ENCODE results near the gene CSPG4.
"Not testable (repeated sequence)": the region's sequence is repeated elsewhere in the genome, so short reads cannot be mapped to it uniquely, and the experiment has no call there.

CSPG4 gene

DNA sequence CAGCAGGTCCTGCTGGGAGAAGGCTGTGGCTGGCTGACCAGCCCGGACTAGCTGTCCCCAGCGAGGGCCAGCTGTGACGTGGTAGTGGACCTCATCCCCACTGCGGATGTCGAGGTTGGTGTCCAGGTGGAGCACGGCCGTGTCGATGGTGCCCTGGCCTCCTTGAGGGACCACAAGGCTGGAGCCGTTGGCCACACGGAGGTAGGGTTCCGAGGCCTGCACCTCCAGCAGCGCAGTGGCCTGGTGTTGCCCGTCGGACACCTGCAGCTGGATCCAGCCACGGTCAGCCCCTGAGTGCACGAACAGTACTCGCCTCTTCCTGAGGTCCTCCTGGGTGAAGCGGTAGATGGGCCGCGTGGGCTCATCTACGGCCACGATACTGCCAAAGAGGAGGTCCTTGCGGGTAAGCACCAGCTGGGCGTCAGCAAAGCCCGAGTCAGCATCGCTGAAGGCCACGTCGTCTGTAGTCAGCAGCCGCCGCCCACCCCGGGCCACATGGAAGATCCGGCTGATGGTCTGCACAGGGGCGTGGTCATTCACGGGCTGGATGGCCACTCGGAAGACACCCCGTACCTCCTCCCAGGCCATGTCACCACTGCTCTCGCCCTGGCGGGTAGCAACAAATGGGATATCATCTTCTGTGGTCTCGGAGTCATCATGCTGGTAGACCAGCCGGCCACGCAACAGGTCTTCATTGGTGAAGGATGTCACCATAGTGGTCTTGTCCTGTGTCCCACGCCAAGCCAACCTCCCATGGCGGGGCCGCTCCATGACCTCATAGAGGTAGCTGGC is 25.0 kb downstream of the CSPG4 start:
- no peak for DNase-seq (ENCODE audit: low spot score)

- DNase-seq (ENCODE audit: low spot score): peak; percentile 54
These were observed 26.4 kb downstream of the CSPG4 start for GRCh38 chr15:75686212-75686642.

- DNase-seq (ENCODE audit: low spot score): no peak
These were observed 27.5 kb downstream of the CSPG4 start for GRCh38 chr15:75685195-75685594.

- no peak for DNase-seq (ENCODE audit: low spot score)
These were observed 28.0 kb downstream of the CSPG4 start for GRCh38 chr15:75684648-75685047.

DNA sequence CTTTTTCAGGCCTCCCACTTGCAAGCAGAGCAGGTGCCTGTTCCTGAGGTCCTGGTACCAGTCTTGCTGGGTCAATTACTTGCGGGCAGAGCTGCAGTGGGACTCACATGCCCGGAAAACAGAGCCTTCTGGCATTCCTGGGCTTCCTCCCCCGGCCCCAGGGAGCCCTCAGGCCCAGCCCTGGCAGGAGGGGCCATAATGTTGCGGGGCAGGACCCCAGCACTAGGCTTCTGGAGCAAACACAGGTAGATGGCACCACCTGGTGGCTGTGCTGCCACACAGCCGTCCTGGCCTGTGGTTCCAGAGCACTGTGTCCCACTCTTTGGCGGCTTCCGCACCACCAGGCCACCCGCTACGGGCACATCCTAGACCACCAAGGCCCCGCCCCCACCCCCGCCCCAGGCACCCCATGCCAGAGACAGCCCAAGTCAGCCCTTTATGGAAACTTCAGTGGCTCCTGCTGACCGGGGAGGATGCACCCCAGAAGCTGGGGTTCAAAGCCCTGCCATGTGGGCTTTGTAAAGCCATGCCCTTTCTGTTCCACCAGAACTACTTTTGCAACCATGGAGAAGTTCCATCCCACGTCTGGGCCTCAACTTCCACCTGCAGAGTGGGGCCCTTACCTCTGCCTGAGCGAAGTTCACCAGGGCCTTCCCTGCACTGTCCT is 28.9 kb downstream of the CSPG4 start:
- DNase-seq (ENCODE audit: low spot score): peak; percentile 54

- DNase-seq (ENCODE audit: low spot score): no peak
These were observed 30.2 kb downstream of the CSPG4 start for GRCh38 chr15:75682181-75683135.

DNA sequence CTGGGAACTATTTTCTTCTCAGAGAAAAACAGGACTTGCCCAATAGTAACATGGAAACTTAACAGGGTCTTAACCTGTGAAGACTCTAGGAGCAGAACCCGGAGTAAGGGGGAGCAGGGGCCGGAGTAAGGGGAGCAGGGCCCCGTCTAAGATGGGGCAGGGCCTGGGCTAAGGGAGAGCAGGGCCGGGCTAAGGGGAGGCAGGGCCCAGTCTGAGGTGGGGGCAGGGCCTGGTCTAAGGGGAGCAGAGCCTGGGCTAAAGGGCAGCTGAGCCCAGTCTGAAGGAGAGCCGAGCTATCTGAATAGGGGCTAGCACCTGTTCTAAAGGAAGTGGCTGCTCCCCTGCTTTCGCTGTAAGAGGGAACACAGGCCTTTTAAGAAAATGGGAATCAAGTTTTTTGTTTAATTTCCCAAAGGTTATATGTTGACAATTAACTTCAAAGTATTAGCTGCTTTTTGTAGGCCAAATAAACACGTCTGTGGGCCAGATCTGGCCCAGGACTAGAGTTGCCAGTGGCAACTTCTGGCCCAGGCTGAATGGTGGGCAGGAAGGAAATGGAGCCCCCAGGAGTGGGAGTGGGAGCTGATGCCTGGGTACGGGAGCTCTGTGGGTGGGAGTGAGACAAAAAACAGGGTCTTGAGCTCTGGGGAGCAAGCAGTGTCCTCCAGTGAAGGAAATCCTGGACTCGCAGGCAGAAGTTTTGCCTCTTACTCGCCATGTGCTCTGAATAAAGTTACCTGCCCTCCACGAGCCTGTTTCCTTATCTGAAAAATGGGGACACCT is 32.5 kb downstream of the CSPG4 start:
- no peak for DNase-seq (ENCODE audit: low spot score)

GRCh38 chr15:75678324-75678690 is 34.3 kb downstream of the CSPG4 start:
- not testable (repeated sequence) for DNase-seq (ENCODE audit: low spot score)

GRCh38 chr15:75677465-75678323 is 35.0 kb downstream of the CSPG4 start:
- no peak for DNase-seq (ENCODE audit: low spot score)

DNA sequence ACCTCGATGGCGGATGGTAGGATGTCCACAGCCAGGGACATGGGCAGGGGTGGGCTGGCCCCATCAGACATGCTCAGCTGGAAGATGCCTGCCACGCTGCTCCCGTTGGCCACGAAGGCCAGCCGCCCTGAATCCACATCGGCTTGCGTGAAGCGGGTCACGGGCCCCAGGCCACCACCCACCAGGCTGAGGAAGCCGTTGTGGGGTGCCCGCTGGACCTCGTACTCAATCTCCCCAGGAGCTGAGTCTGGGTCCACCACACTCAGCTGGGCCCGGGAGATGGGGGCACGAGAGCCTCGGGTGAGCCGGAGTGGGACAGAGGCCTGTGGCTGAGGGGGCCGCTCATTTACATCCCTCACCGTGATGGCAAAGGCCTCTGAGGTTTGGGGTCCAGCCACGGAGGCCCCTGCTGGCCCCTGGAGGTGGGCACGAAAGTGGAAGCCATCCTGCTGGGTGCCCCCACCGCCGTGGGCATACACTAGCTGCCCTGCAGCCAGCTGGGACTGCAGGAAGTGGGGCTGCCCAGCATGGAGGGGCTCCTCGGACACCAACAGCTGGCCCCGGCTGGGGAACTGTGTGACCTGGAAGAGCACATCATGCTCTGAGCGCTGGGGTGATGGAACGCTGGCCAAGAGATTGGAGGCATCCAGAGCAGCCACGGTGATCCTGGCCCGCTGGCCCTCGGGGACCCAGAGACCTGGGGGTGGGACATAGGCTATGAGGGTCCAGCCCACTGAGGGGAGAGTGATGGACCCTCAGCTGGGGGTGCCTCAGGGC is 35.8 kb downstream of the CSPG4 start:
- no peak for DNase-seq (ENCODE audit: low spot score)

GRCh38 chr15:75675579-75676404 is 36.9 kb downstream of the CSPG4 start:
- DNase-seq (ENCODE audit: low spot score): no peak

- DNase-seq (ENCODE audit: low spot score): no peak
These were observed 38.3 kb downstream of the CSPG4 start for GRCh38 chr15:75674366-75674765.

DNA sequence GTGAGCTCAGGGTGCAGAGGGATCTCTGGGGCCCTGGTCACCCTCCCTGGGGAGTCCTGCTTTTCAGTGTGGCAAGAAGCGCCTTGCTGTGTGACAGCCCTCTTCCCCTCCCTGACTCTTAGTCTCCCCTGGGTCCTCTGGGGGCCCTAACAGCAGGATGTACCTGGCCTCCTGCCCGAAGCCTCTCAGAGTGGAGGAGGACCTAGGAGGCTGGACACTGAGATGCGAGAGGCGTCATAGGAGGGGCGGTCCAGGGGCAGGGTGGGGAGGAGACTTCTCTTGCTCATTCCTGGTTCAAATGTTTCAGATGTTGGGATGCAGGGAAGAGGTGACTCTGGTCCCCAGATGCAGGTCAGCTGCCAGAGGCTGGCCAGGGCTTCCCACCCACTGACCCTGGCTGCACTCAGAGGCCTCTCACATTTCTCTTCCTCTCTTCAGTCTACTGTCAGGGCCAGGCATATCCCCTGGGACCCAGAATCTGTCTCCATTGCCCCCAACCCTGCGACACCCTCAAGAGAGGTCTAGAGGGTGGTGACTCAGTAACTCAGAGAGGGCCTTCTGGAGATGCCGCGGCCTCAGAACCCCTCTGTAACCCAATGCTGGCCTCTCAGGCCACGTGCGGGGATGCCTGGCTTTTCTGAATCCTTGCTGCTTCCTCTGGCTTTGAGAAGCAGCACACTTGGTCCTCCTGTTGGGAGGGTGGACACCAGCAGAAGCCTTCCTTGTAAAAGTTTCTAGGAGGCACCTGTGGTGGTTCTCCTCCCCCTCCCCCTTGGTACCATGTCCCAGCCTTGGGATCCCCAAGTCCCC is 39.0 kb downstream of the CSPG4 start:
- no peak for DNase-seq (ENCODE audit: low spot score)

- no peak for DNase-seq (ENCODE audit: low spot score)
These were observed 39.8 kb downstream of the CSPG4 start for GRCh38 chr15:75672646-75673425.

- no peak for DNase-seq (ENCODE audit: low spot score)
These were observed 40.7 kb downstream of the CSPG4 start for GRCh38 chr15:75671730-75672602.

DNA sequence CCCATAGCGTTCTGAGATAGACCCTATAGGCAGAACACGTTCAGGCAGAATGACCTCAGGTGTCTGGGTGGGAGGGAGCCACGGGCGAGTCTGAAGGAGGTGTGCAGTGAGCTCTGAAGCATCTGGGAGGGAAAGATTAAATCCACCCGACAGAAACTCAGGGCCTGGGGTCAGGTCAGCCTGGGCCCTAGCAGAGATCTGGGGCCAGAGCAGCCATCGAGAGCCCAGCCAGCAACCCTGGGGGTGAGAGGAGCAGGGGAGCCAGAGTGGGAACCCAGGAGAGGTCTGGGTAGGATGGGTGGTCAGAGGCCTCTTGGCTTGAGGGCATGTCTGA is 42.8 kb downstream of the CSPG4 start:
- no peak for DNase-seq (ENCODE audit: low spot score)

All from hematopoietic multipotent progenitor cell treated with erythropoietin and hydrocortisone succinate and interleukin-3 and kit ligand, for 17 days (in vitro differentiated cells).